Muscle layer of colon (tissue), 2 donors: Measurements from ENCODE around the gene ACOT8.
A peak's percentile ranks its signal among the peaks of the same experiment; 100 is the strongest.

ENCODE experiments used
- H3K27ac ChIP-seq: one replicate; pipeline ENCODE4 v1.7.0; 2013; ENCODE audit warnings: low read depth, mild to moderate bottlenecking, low read length, moderate library complexity
- H3K27me3 ChIP-seq, 2 donors: one replicate each; pipeline ENCODE4 v1.7.0; 2013; ENCODE audit warnings: low read length in 2 of 2, mild to moderate bottlenecking in 2 of 2; ENCODE audit not compliant: insufficient read depth in 2 of 2, control insufficient read depth in 1 of 2
- H3K36me3 ChIP-seq: one replicate; pipeline ENCODE4 v1.7.0; 2013; ENCODE audit warnings: mild to moderate bottlenecking, low read length; ENCODE audit not compliant: insufficient read depth
- H3K4me1 ChIP-seq: one replicate; pipeline ENCODE4 v1.7.0; 2013; ENCODE audit warnings: mild to moderate bottlenecking, low read length; ENCODE audit not compliant: insufficient read depth
- H3K4me3 ChIP-seq, 2 donors: one replicate each; pipeline ENCODE4 v1.7.0; 2013; ENCODE audit warnings: low read length in 2 of 2, low read depth in 1 of 2, mild to moderate bottlenecking in 1 of 2, moderate library complexity in 1 of 2
- H3K9ac ChIP-seq: one replicate; pipeline ENCODE4 v1.7.0; 2013; ENCODE audit warnings: low read length
- H3K9me3 ChIP-seq: one replicate; pipeline ENCODE4 v1.7.0; 2013; ENCODE audit warnings: mild to moderate bottlenecking, low read length
- donor health status: abdominal sarcoma.
- donor health status: Adenocarcinoma of cecum.

Gene ACOT8

DNA sequence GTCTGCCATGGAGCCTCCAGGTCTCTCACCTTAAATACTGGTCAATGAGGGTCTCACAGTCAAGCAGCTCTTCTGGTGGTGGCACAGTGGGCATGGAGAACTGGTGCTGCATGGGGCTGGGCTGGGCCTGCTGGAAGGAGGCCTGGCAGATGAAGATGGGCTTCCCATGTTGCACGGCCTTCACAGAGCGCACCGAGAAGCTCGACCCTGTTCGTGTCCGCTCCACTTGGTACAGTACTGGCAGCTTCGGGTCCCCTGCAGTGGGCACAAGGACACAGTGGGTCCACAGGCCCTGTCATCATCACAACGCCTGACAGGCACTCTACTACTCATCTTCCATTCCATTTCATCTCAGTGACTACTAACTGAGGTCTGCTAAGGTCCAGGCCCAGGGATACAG lies 8.8 kb downstream of the ACOT8 start:
- Histone ChIP-seq H3K9ac (no peak overlapping the region), H3K36me3 (peaks cover 64% of the 10 kb centered on the region), H3K4me1 (peaks cover 12% of the 10 kb centered on the region), H3K27ac (no peak overlapping the region), H3K9me3 (no peaks in the 10 kb centered on the region), H3K4me3 (no peak overlapping the region), H3K27me3 (no peaks in the 10 kb centered on the region)

GRCh38 chr20:45845452-45845851 lies 11.7 kb downstream of the ACOT8 start:
- no peak overlapping the region for H3K4me3 ChIP-seq
- peaks cover 62% of the 10 kb centered on the region for H3K36me3 ChIP-seq
- peaks cover 37% of the 10 kb centered on the region for H3K4me1 ChIP-seq
- no peak overlapping the region for H3K27ac ChIP-seq
- no peak overlapping the region for H3K9ac ChIP-seq
- no peaks in the 10 kb centered on the region for H3K9me3 ChIP-seq
- H3K27me3 ChIP-seq: no peaks in the 10 kb centered on the region

- Histone ChIP-seq H3K9ac (no peak overlapping the region), H3K4me1 (peaks cover 37% of the 10 kb centered on the region), H3K36me3 (peaks cover 59% of the 10 kb centered on the region), H3K4me3 (no peak overlapping the region), H3K27ac (no peak overlapping the region), H3K27me3 (no peaks in the 10 kb centered on the region), H3K9me3 (no peaks in the 10 kb centered on the region)
Measured at GRCh38 chr20:45843506-45843905, 13.7 kb downstream of the ACOT8 start.

- peak overlapping the region; percentile 13 for H3K27ac ChIP-seq
- H3K36me3 ChIP-seq: peaks cover 52% of the 10 kb centered on the region
- H3K27me3 ChIP-seq: no peaks in the 10 kb centered on the region
- no peaks in the 10 kb centered on the region for H3K9me3 ChIP-seq
- peak overlapping the region in 1 of 2 donors; percentile 9 for H3K4me3 ChIP-seq
- H3K9ac ChIP-seq: no peak overlapping the region
- H3K4me1 ChIP-seq: peaks cover 39% of the 10 kb centered on the region
Measured at GRCh38 chr20:45842169-45842812, 14.9 kb downstream of the ACOT8 start.

DNA sequence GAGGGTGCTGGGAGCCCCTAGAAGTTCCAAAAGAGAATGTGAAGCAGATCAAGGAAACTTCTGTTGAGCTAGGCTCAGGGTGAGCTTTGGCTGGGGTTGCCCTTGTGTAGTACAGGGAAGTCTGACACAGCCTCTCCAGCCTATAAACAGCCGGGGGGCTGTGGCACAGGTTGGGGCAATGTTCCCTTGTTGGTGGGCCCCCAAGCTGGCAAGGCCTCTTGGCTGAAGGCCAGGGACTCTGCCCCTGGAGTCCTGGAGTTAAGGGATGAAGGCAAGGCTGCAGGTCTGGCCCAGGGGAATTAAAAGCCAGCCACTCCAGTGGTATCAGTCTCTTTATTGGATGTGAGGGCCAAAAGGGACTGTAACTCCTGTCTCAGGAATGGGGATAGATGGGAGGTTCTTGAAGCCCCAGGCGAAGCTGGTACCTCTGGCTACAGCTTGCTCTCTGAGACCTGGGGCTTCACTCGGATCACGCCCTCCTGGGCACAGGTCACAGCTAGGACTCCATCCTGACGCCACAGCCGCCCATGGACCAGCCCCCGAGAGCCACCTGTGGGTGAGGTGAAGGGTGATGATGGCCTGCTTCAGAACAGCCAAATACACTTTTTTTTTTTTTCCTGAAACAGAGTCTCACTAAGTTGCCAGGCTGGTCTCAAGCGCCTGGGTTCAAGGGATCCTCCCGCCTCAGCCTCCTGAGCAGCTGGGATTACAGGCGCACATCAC lies 15.6 kb downstream of the ACOT8 start:
- no peaks in the 10 kb centered on the region for H3K9me3 ChIP-seq
- H3K4me3 ChIP-seq: peak overlapping the region in 1 of 2 donors; percentile 9
- H3K27me3 ChIP-seq: no peaks in the 10 kb centered on the region
- peaks cover 46% of the 10 kb centered on the region for H3K4me1 ChIP-seq
- H3K27ac ChIP-seq: peak overlapping the region; percentile 13
- no peak overlapping the region for H3K9ac ChIP-seq
- H3K36me3 ChIP-seq: peaks cover 48% of the 10 kb centered on the region

DNA sequence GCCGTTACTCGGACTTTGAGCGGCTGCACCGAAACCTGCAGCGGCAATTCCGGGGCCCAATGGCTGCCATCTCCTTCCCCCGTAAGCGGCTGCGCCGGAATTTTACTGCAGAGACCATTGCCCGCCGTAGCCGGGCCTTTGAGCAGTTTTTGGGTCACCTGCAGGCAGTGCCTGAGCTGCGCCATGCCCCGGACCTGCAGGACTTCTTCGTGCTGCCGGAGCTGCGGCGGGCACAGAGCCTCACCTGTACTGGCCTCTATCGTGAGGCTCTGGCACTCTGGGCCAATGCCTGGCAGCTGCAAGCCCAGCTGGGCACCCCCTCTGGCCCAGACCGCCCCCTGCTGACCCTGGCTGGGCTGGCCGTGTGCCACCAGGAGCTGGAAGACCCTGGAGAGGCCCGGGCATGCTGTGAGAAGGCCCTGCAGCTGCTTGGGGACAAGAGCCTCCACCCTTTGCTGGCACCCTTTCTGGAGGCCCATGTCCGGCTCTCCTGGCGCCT lies 16.4 kb downstream of the ACOT8 start:
- Histone ChIP-seq H3K36me3 (peaks cover 41% of the 10 kb centered on the region), H3K4me1 (peaks cover 48% of the 10 kb centered on the region), H3K27me3 (no peaks in the 10 kb centered on the region), H3K9ac (no peak overlapping the region), H3K4me3 (no peak overlapping the region), H3K9me3 (no peaks in the 10 kb centered on the region), H3K27ac (no peak overlapping the region)

DNA sequence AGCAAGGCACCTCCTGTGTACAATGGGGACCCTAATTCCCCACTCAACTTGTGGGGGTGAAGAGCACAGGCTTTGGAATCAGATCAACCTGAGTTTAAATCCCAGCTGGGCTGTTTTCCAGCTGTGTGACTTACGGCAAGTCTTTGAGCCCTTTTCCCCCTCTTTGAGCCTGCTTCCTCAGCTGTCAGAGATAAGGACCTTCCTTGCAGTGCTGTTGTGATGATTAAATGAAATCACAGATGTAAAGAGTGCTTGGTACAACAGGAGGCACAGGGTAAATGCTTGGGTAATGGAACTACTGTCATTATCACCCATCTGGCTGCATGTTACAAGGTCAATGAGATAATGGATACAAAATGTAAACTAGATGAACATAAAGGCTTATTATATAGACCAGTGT lies 20.4 kb downstream of the ACOT8 start:
- Histone ChIP-seq H3K4me3 (peak overlapping the region in 1 of 2 donors; percentile 12), H3K9me3 (no peaks in the 10 kb centered on the region), H3K27ac (peak overlapping the region; percentile 23), H3K27me3 (no peaks in the 10 kb centered on the region), H3K4me1 (peaks cover 49% of the 10 kb centered on the region), H3K36me3 (peaks cover 17% of the 10 kb centered on the region), H3K9ac (peak overlapping the region; percentile 9)

DNA sequence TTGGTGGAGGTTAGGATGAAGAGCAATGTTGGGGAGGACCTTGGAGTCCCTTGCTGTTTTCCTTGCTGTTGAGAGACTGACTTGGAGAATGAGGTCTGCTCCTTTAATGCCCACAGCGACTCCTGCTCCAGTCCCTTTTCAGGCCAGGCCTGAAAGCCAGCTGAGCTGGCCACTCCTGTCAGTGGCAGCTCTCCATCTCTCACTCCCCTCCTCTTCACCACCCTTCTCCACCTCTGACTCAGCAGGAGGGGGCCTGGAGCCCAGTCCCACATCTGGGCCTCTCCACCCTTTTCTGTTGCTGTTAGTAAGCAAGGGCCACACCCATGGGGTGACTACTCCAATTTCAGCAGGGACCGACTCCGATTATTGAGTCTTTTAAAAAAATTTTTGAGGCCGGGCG lies 21.4 kb downstream of the ACOT8 start:
- Histone ChIP-seq H3K36me3 (peaks cover 7% of the 10 kb centered on the region), H3K9ac (no peak overlapping the region), H3K27ac (peak overlapping the region; percentile 53), H3K27me3 (no peaks in the 10 kb centered on the region), H3K4me3 (peak overlapping the region in 1 of 2 donors; percentile 82), H3K4me1 (peaks cover 40% of the 10 kb centered on the region), H3K9me3 (no peaks in the 10 kb centered on the region)

DNA sequence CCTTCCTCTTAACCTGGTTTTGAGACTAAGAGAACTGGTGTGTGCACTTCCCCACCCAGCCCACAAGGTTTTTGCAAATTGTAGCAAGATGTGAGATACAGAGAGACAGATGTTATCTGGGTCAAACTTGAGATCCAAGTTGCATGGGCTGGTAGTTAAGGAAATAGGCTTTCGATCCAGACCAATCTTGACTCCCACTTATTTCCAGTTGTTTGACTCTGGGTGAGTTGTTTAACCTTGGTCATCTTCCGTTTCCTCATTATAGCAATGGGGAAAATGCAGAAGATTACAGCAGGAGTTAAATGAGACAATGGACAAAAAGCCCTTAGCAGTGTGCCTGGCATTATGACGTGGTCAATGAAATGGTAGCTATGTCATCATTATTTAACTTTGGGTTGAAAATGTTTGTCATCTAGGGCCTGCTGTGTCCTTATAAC lies 21.8 kb downstream of the ACOT8 start:
- no peaks in the 10 kb centered on the region for H3K9me3 ChIP-seq
- no peaks in the 10 kb centered on the region for H3K27me3 ChIP-seq
- H3K4me3 ChIP-seq: peak overlapping the region in 1 of 2 donors; percentile 82
- H3K36me3 ChIP-seq: peaks cover 6% of the 10 kb centered on the region
- H3K27ac ChIP-seq: peak overlapping the region; percentile 53
- peaks cover 40% of the 10 kb centered on the region for H3K4me1 ChIP-seq
- H3K9ac ChIP-seq: peak overlapping the region; percentile 77

- H3K36me3 ChIP-seq: peaks cover under 1% of the 10 kb centered on the region
- peak overlapping the region; percentile 77 for H3K9ac ChIP-seq
- no peaks in the 10 kb centered on the region for H3K9me3 ChIP-seq
- H3K4me1 ChIP-seq: peaks cover 40% of the 10 kb centered on the region
- peak overlapping the region; percentile 57 to 82 for H3K4me3 ChIP-seq
- H3K27me3 ChIP-seq: no peaks in the 10 kb centered on the region
- H3K27ac ChIP-seq: peak overlapping the region; percentile 90
Measured at GRCh38 chr20:45834797-45835161, 22.4 kb downstream of the ACOT8 start.

GRCh38 chr20:45833883-45834796 lies 23.1 kb downstream of the ACOT8 start:
- peak overlapping the region; percentile 77 for H3K9ac ChIP-seq
- H3K9me3 ChIP-seq: no peaks in the 10 kb centered on the region
- peak overlapping the region; percentile 57 to 82 for H3K4me3 ChIP-seq
- no peaks in the 10 kb centered on the region for H3K36me3 ChIP-seq
- H3K27me3 ChIP-seq: no peaks in the 10 kb centered on the region
- peaks cover 40% of the 10 kb centered on the region for H3K4me1 ChIP-seq
- H3K27ac ChIP-seq: peak overlapping the region; percentile 90
